HG03460 (cell line): ENCODE results near the gene OPTN.
A peak's percentile ranks its signal among the peaks of the same experiment; 100 is the strongest.
"Not testable (repeated sequence)": the region's sequence is repeated elsewhere in the genome, so short reads cannot be mapped to it uniquely, and the experiment has no call there.

ENCODE experiments used
- ATAC-seq: cut with Tn5 transposase; IDR thresholded peaks from one replicate; pipeline ENCODE4 v1.9.1; 2021; ENCODE audit not compliant: unreplicated experiment

The OPTN gene

GRCh38 chr10:13099666-13100348 lies at the start of gene OPTN:
Gene OPTN, plus strand, starts transcription at chr10:13100163. Its CDS starts 8,960 bp downstream, at chr10:13109123.
- ATAC-seq: peak; percentile 65

- ATAC-seq: no peak
Measured at GRCh38 chr10:13051126-13051694, 48.8 kb upstream of the OPTN start.

DNA sequence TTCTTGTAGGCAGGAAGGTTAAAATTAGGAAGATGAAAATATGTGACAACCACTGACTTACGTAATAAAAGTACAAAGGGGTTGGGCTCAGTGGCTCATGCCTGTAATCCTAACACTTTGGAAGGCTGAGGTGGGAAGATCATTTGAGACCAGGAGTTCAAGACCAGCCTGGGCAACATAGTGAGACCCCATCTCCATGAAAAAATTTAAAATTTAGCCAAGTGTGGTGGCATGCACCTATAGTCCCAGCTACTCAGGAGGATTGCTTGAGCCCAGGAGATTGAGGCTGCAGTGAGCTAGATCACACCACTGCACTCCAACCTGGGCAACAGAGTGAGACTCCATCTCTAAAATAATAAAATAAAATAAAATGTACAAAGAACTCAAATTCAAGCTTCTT lies 46.8 kb upstream of the OPTN start:
- ATAC-seq: not testable (repeated sequence)

GRCh38 chr10:13053794-13054462 lies 46.0 kb upstream of the OPTN start:
- no peak for ATAC-seq

DNA sequence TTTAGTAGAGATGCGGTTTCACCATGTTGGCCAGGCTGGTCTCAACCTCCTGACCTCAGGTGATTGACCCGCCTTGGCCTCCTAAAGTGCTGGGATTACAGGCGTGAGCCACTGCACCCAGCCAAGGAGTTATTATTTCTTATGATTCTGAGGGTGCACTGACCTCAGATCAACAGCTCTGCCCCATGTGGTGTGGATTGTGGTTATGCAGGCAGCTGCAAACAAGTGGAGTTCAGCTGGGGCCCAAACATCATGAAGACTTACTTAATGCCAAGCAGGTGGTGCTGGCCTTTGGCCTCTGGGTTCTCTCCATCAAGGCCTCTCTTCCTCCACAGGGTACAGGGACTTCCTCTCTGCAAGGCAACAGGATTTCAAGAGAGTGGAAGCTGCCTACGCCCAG lies 45.1 kb upstream of the OPTN start:
- ATAC-seq: no peak

DNA sequence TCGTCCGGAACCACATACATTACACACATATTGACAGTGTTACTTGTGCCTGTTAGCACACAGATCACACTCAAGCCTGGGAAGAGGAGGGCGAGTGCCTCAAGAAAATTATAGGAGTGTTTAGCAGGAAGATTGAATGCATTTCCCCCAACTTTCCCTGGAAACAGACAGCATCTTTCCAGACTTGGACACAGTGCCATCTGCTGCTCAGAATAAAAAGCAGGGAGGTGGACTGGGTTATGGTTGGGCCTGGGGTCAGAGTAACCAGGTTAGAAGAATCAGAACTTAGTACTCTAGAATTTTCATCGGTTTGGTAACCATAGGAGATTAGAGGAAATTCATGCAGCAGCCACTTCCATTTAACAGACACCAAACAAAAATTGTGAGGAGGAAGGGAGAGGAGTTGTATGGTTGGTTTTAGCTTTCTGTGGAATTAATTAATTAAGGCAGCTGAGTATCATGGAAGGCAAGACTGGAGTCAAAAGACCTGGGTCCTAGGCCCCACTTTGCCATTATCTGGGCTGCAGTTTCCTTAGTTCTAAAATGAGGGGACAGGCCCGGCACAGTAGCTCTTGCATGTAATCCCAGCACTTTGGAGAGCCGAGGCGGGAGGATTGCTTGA lies 43.4 kb upstream of the OPTN start:
- no peak for ATAC-seq

DNA sequence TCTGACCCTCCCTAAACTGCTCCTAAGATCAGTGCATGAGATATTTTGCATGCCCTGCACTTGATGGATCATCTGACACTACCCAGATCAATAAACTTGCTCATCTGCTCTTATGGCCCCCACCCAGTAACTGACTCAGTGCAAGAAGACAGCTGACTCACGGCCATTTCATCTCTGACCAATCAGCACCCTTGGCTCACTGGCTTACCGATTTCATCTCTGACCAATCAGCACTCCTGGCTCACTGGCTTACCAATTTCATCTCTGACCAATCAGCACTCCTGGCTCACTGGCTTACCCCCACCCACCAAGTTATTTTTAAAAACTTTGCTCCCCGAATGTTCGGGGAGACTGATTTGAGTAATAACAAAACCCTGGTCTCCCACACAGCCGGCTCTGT lies 37.2 kb upstream of the OPTN start:
- ATAC-seq: no peak

DNA sequence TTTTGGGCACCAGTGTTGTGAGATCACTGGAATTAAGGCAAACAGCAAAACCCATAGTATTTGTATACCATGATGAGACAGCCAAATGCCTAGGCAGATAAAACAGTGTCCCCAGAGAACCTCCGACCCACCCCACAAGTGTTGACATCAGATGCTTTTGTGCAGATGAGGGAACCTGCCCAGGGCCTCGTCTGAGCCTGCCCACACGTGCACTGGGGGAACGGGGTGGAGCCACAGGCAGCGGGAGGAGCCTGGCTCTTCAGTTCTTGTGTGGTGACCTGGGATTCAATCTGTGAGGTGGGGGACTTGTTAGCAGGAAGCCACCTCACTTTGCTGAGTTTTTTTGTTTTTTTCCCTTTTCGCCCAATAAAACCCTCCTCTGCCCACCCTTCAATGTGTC lies 33.4 kb upstream of the OPTN start:
- ATAC-seq: no peak

DNA sequence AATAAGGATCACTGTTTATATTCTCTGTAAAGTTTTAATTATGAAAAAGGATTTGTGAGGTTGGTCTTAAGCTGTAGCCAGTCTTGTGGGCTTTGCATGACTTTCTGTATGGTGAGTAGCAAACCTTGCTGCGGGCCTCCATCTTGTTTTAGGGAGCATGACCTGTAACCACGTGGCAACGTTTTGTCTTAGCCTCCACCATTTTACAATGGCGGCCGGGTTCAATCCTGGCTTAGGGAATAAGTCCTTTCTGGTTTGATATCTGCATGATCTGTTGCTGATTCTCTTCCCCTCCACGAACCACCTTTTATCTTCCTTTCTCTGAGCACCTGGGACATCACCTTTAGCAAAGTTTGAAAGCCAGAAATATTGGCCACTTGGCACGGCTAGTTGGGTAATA lies 32.5 kb upstream of the OPTN start:
- no peak for ATAC-seq

- ATAC-seq: no peak
Measured at GRCh38 chr10:13068071-13068470, 31.9 kb upstream of the OPTN start.

GRCh38 chr10:13068484-13068883 lies 31.5 kb upstream of the OPTN start:
- no peak for ATAC-seq

DNA sequence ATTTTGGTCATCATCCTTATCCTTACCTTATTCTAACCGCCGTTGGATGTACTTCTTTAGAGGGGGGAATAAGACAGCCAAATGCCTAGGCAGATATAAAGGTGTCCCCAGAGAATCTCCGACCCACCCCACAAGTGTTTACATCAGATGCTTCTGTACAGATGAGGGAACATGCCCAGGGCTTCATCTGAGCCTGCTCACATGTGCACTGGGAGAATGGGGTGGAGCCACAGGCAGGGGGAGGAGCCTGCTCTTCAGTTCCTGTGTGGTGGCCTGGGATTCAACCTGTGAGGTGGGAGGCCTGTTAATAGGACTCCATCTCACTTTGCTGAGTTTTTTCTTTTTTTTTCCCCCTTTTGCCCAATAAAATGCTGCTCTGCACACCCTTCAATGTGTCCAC lies 27.6 kb upstream of the OPTN start:
- ATAC-seq: no peak

DNA sequence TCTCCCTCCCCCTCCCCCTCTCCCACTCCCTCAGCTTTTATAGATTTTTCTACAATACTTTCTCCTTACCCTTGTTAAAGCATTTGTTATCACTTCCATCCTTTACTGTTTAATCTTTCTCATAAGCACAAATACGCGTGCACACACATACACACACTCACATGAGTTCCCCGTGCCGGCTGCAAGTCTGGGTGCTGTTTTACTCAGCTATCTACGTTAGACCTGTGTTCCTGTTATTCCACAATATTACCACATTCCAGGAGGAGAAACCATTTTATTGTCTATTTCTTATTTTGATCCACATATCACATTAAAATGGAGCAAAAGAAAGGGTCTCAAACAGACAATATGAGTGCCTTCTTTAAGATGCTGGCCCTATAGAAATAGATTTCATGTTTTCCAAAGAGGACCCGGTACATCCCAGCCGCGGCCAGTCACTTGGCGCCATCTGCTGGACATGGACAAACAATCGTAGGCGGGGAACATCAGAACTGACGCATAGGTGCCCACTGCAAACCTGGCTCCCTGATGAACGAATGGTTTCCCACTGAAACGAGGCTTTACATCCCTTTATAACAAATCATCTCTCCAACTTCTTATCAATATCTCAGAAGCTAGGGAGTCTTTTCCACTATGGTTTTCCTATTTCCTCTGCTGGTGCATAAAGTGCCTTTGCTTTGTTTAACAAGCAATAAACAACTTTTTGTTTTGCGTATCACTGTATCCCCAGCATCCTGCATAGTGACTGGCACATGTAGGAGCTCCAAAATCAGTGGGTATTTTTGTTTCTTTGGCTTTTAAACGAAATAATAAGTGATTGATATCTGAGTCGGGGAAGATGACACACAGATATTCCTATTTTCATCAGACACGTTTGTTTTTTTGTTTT lies 25.2 kb upstream of the OPTN start:
- no peak for ATAC-seq

GRCh38 chr10:13078912-13079775 lies 20.8 kb upstream of the OPTN start:
- ATAC-seq: no peak

DNA sequence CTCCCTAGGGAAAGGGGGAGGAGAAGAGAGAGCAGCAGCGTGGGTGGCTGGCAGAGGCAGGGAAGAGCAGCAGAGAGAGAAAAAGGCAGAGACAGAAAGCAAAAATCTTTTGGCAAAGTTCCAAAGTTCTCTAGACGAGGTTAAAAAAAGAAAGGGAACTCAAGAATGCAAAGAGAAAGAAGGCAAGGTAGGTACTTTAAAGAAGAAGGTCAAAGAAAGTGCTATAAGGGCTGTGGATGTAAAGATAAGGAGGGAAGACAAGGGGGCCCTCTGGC lies 20.2 kb upstream of the OPTN start:
- no peak for ATAC-seq

- no peak for ATAC-seq
Measured at GRCh38 chr10:13080643-13081042, 19.3 kb upstream of the OPTN start.

DNA sequence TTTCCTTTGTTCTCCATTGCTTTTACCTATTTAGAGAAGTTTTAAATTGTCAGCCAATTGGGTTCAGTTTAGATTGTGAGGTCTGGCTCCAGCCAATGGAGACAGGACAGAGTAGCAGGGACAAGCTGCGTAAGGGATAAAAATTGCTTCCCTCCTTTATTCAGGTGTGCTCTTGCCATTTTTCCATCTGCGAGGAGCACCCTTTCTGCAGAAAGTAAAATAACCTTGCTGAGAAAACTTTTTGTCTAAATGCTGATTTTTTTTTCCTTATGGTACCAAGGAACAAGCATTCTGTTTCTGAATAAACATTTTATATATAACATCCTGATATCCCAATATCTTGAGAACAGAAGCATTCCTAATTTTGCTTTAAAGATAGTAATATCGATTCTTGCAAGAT lies 16.3 kb upstream of the OPTN start:
- ATAC-seq: not testable (repeated sequence)

DNA sequence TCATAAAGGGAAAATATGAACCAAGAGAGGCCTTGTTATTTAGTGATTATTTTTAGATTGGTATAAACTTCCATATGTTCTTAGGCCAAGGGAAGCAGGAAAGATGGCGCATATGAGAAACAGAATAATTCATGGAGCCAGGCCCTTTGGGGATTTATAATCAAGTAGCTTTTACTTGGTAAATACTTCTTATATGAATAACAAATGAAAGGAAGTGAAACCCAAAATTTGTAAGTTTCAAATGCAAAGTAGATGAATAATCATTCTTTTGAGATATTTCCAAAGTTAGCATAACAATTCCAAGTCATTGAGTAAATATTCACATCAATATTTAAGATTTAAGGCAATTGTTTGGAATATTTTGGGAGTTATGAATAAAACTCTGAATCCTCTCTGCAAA lies 13.9 kb upstream of the OPTN start:
- no peak for ATAC-seq

GRCh38 chr10:13087601-13087985 lies 12.4 kb upstream of the OPTN start:
- no peak for ATAC-seq

GRCh38 chr10:13087986-13088618 lies 11.9 kb upstream of the OPTN start:
- ATAC-seq: no peak
